H1 (cell line): ENCODE data around the gene PCDHA12. TPM values are rescaled to one million over a fixed set of nuclear protein-coding genes. Genes with fewer than 3 reads are reported as not detected.

Source experiments
- CTCF ChIA-PET: fragments of 300-600 bp; sonication (Branson Sonifier 250); formaldehyde crosslinking; loops from one replicate; lab custom pipeline; 2021; ENCODE audit not compliant: partially characterized antibody; lab: Charles Lee
- POLR2A ChIA-PET: fragments of 300-600 bp; sonication (Branson Sonifier 250); formaldehyde crosslinking; loops from one replicate; lab custom pipeline; 2021; ENCODE audit warnings: inconsistent platforms; ENCODE audit not compliant: partially characterized antibody; lab: Charles Lee
- DNase-seq, 2 experiments: peaks; one replicate each; pipeline versions ENCODE4 v3.0.0 to v3.0.0-alpha.2; 2010 to 2022; ENCODE audit warnings: low spot score in 2 of 2, low read depth in 1 of 2, mixed read lengths in 1 of 2
- FAIRE-seq: peaks from 2 replicates; lab custom pipeline; 2011; peaks lifted over from hg19 to GRCh38; lab: Jason Lieb, UNC
- H2AFZ ChIP-seq: 2 replicates; pipeline ENCODE4 v1.8.1; 2012; ENCODE audit warnings: low read length, inconsistent platforms
- H2AK5ac ChIP-seq: 2 replicates; pipeline ENCODE4 v1.6.1; 2013; ENCODE audit warnings: low read depth, low read length
- H2BK120ac ChIP-seq: replicated peaks from 2 replicates; pipeline ENCODE3; 2013; ENCODE audit warnings: low read depth, low read length, inconsistent platforms
- H2BK12ac ChIP-seq: 2 replicates; pipeline ENCODE4 v1.6.1; 2013; ENCODE audit warnings: low read depth, low read length
- H2BK15ac ChIP-seq: 2 replicates; pipeline ENCODE4 v1.6.1; 2013; ENCODE audit warnings: low read length
- H2BK20ac ChIP-seq: 2 replicates; pipeline ENCODE4 v1.6.1; 2013; ENCODE audit warnings: low read length
- H2BK5ac ChIP-seq: 2 replicates; pipeline ENCODE4 v1.6.1; 2013; ENCODE audit warnings: low read depth, low read length
- H3K14ac ChIP-seq: 2 replicates; pipeline ENCODE4 v1.6.1; 2013; ENCODE audit warnings: inconsistent platforms; ENCODE audit not compliant: insufficient read length
- H3K18ac ChIP-seq: 2 replicates; pipeline ENCODE4 v1.6.1; 2013; ENCODE audit warnings: low read length; ENCODE audit errors: extremely low read depth
- H3K23ac ChIP-seq: 2 replicates; pipeline ENCODE4 v1.6.1; 2013; ENCODE audit warnings: inconsistent platforms; ENCODE audit not compliant: insufficient read length
- H3K23me2 ChIP-seq: 2 replicates; pipeline ENCODE4 v1.6.1; 2013; ENCODE audit warnings: low read depth, low read length
- H3K27ac ChIP-seq: 2 replicates; pipeline ENCODE4 v1.6.1; 2011; ENCODE audit warnings: low read depth, low read length, inconsistent platforms
- H3K27me3 ChIP-seq, 4 experiments: replicated peaks in 1 of 4; 1 replicate in 1 of 4; 2 replicates in 3 of 4; pipeline versions ENCODE4 v1.6.1 to v1.8.1; 2011 to 2013; ENCODE audit warnings: low read length in 3 of 4, mild to moderate bottlenecking in 3 of 4, inconsistent platforms in 2 of 4, mixed read lengths in 2 of 4, moderate library complexity in 1 of 4; ENCODE audit not compliant: control insufficient read depth in 3 of 4, insufficient read depth in 3 of 4; ENCODE audit errors: extremely low read depth in 1 of 4
- H3K36me3 ChIP-seq, 4 experiments: 2 replicates each; pipeline versions ENCODE4 v1.6.1 to v1.8.1; 2011 to 2013; ENCODE audit warnings: mild to moderate bottlenecking in 4 of 4, low read length in 3 of 4, moderate library complexity in 2 of 4, control low read depth in 1 of 4, inconsistent platforms in 1 of 4; ENCODE audit not compliant: insufficient read depth in 4 of 4, control insufficient read depth in 2 of 4
- H3K4ac ChIP-seq: replicated peaks from 2 replicates; pipeline ENCODE3; 2013; ENCODE audit warnings: low read length, low read depth, mixed read lengths, inconsistent platforms; ENCODE audit not compliant: insufficient read length
- H3K4me1 ChIP-seq, 4 experiments: replicated peaks in 1 of 4; 1 replicate in 1 of 4; 2 replicates in 3 of 4; pipeline versions ENCODE4 v1.6.1 to v1.8.1; 2011 to 2013; ENCODE audit warnings: low read length in 3 of 4, inconsistent platforms in 2 of 4, mixed read lengths in 1 of 4; ENCODE audit not compliant: insufficient read depth in 4 of 4, control insufficient read depth in 3 of 4
- H3K4me2 ChIP-seq, 2 experiments: 2 replicates each; pipeline versions ENCODE4 v1.6.1 to v1.8.1; 2011 to 2013; ENCODE audit warnings: low read depth in 2 of 2, low read length in 2 of 2, control low read depth in 1 of 2, inconsistent platforms in 1 of 2, mild to moderate bottlenecking in 1 of 2; ENCODE audit not compliant: insufficient read depth in 1 of 2
- H3K4me3 ChIP-seq, 4 experiments: fragments of 200-600, 300-600 bp in 1 of 4; sonication (generic), shearing (Covaris generic), sonication (Bioruptor Twin) in 1 of 4; 2 replicates each; pipeline versions ENCODE4 v1.5.1 to v1.8.1; 2011 to 2016; ENCODE audit warnings: low read length in 4 of 4, low read depth in 3 of 4, control low read depth in 2 of 4, inconsistent platforms in 2 of 4, mild to moderate bottlenecking in 2 of 4, mixed read lengths in 1 of 4, moderate library complexity in 1 of 4; ENCODE audit not compliant: insufficient read depth in 2 of 4; ENCODE audit errors: extremely low read depth in 1 of 4
- H3K56ac ChIP-seq: replicated peaks from 2 replicates; pipeline ENCODE3; 2013; ENCODE audit warnings: low read depth, mild to moderate bottlenecking, mixed read lengths, low read length, inconsistent platforms; ENCODE audit not compliant: insufficient read length
- H3K79me1 ChIP-seq: 2 replicates; pipeline ENCODE4 v1.6.1; 2013; ENCODE audit warnings: low read depth, low read length, control low read depth
- H3K79me2 ChIP-seq, 2 experiments: 2 replicates each; pipeline versions ENCODE4 v1.6.1 to v1.8.1; 2012 to 2013; ENCODE audit warnings: low read length in 2 of 2, mild to moderate bottlenecking in 2 of 2, inconsistent platforms in 1 of 2; ENCODE audit not compliant: insufficient read depth in 2 of 2, control insufficient read depth in 1 of 2
- H3K9ac ChIP-seq, 4 experiments: replicated peaks in 1 of 4; 1 replicate in 1 of 4; 2 replicates in 3 of 4; pipeline versions ENCODE4 v1.6.1 to v1.8.1; 2011 to 2013; ENCODE audit warnings: low read depth in 3 of 4, low read length in 3 of 4, control low read depth in 2 of 4, mild to moderate bottlenecking in 2 of 4, moderate library complexity in 2 of 4, inconsistent platforms in 1 of 4; ENCODE audit errors: extremely low read depth in 1 of 4
- H3K9me3 ChIP-seq, 2 experiments: 2 replicates each; pipeline versions ENCODE4 v1.6.1 to v1.8.1; 2012 to 2013; ENCODE audit warnings: mild to moderate bottlenecking in 2 of 2, moderate library complexity in 2 of 2, control low read depth in 1 of 2, inconsistent platforms in 1 of 2, low read depth in 1 of 2, low read length in 1 of 2, mixed read lengths in 1 of 2; ENCODE audit not compliant: insufficient read depth in 2 of 2
- H4K20me1 ChIP-seq, 2 experiments: replicated peaks in 1 of 2; 2 replicates each; pipeline versions ENCODE3 to v1.8.1; 2011 to 2013; ENCODE audit warnings: inconsistent platforms in 2 of 2, low read length in 2 of 2, mild to moderate bottlenecking in 1 of 2; ENCODE audit not compliant: insufficient read depth in 2 of 2, control insufficient read depth in 1 of 2
- H4K5ac ChIP-seq: 2 replicates; pipeline ENCODE4 v1.6.1; 2013; ENCODE audit warnings: low read length, low read depth, mixed read lengths, inconsistent platforms; ENCODE audit not compliant: insufficient read length
- H4K8ac ChIP-seq: 2 replicates; pipeline ENCODE4 v1.8.0; 2013; ENCODE audit warnings: mild to moderate bottlenecking, moderate library complexity, low read length, inconsistent platforms; ENCODE audit not compliant: insufficient read depth; ENCODE audit errors: extremely low read depth
- H4K91ac ChIP-seq: replicated peaks from 2 replicates; pipeline ENCODE3; 2013; ENCODE audit warnings: low read length, mixed read lengths, inconsistent platforms; ENCODE audit not compliant: insufficient read length
- ASH2L ChIP-seq: fragments of 200-600, 300-600 bp; sonication (generic); IDR thresholded peaks from one replicate; pipeline ENCODE4 v1.7.1; 2017; ENCODE audit warnings: low read length
- BCL11A ChIP-seq, 2 experiments: IDR thresholded peaks; one replicate each; pipeline ENCODE4 v1.6.1; 2011; ENCODE audit warnings: low read depth in 2 of 2, low read length in 2 of 2, mild to moderate bottlenecking in 2 of 2
- CBX5 ChIP-seq: fragments of 300-800, 300-1000 bp; sonication (generic); IDR thresholded peaks from 2 replicates; pipeline ENCODE4 v1.7.1; 2016; ENCODE audit warnings: antibody characterized with exemption, low read length, low read depth
- CHD1 ChIP-seq: IDR thresholded peaks from 2 replicates; pipeline ENCODE4 v1.6.1; 2012; ENCODE audit warnings: low read depth, low read length, improper control_type of control experiment
- CTBP2 ChIP-seq: IDR thresholded peaks from 2 replicates; pipeline ENCODE4 v1.7.0; 2011; ENCODE audit warnings: borderline replicate concordance, mild to moderate bottlenecking, moderate library complexity, mixed read lengths, low read length; ENCODE audit not compliant: insufficient read depth, insufficient read length
- FOSL1 ChIP-seq: IDR thresholded peaks from 2 replicates; pipeline ENCODE4 v1.6.1; 2011; ENCODE audit warnings: mild to moderate bottlenecking, low read depth, low read length, moderate library complexity; ENCODE audit not compliant: insufficient read depth
- HDAC2 ChIP-seq, 2 experiments: fragments of 300-600 bp in 1 of 2; sonication (generic) in 1 of 2; IDR thresholded peaks; 2 replicates each; pipeline ENCODE4 v1.6.1; 2011 to 2012; ENCODE audit warnings: low read depth in 2 of 2, low read length in 2 of 2, mild to moderate bottlenecking in 2 of 2, moderate library complexity in 2 of 2, borderline replicate concordance in 1 of 2, inconsistent platforms in 1 of 2
- HDAC6 ChIP-seq: IDR thresholded peaks from one replicate; pipeline ENCODE4 v1.7.1; 2012; ENCODE audit warnings: low read depth, mild to moderate bottlenecking, inconsistent platforms, low read length, moderate library complexity
- KDM5A ChIP-seq: fragments of 200-600 bp; IDR thresholded peaks from 2 replicates; pipeline ENCODE4 v1.7.1; 2012; ENCODE audit warnings: mild to moderate bottlenecking, low read length, inconsistent platforms, mixed read lengths
- SP1 ChIP-seq: IDR thresholded peaks from 2 replicates; pipeline ENCODE4 v1.6.1; 2011; ENCODE audit warnings: low read depth, low read length
- SUZ12 ChIP-seq: fragments of 200-600 bp; sonication (generic); IDR thresholded peaks from 2 replicates; pipeline ENCODE4 v1.6.1; 2012; ENCODE audit warnings: mild to moderate bottlenecking, inconsistent platforms, low read length, moderate library complexity, mixed read lengths
- WGBS, 2 experiments: shearing (Covaris generic) in 1 of 2; methylation state at CpG; one replicate each; pipeline versions ENCODE4 v1.1.6 to v1.1.7; 2013 to 2015; ENCODE audit warnings: low lambda C conversion rate in 2 of 2, mixed read lengths in 2 of 2, inconsistent platforms in 1 of 2, low coverage in 1 of 2, missing lambda C conversion rate in 1 of 2; ENCODE audit not compliant: insufficient replicate concordance in 2 of 2, insufficient coverage in 1 of 2, insufficient read length in 1 of 2; ENCODE audit errors: extremely low coverage in 1 of 2, missing lambda C conversion rate in 1 of 2; 5-methylcytosine and 5-hydroxymethylcytosine counted together
- polyA plus RNA-seq, 7 experiments: library from polyadenylated mRNA; depleted of rRNA in 3 of 7; stranded (reverse) in 5 of 7; unstranded in 2 of 7; fragments of >200 nt in 5 of 7; fragments of 200-250 nt in 2 of 7; gene quantifications; 1 replicate in 5 of 7; 2 replicates in 1 of 7; 4 replicates in 1 of 7; pipeline versions ENCODE4 v1.2.1 to v1.2.3, GENCODE V29; 2011 to 2013; ENCODE audit warnings: missing spikeins in 2 of 7, mixed read lengths in 2 of 7
- total RNA-seq: library from RNA; stranded (reverse); fragmentation: NEBNext Ultra II Directional; extraction: Animal tissue kit (Norgen Biotek cat#: 25700); gene quantifications from 2 replicates; pipeline ENCODE4 v1.2.1, GENCODE V29; 2021

Gene PCDHA12
- total and polyA plus RNA-seq, 2 of the 8 experiments (the other 6 are each of a cell fraction or from before 2014, with no cell fraction given), result 4.2 to 9.3 TPM

- no peak within 1 kb of the TSS; the same call in 1 of the 2 replicates for H2BK5ac ChIP-seq
- no peaks in the 10 kb centered on the region; the same call in none of the 2 replicates for H3K79me1 ChIP-seq
- H3K18ac ChIP-seq, result peak within 1 kb of the TSS; percentile 85; the same call in 1 of the 2 replicates
- no peak within 1 kb of the TSS for H2BK20ac ChIP-seq
- H3K23me2 ChIP-seq, result peaks cover 20% of the 10 kb centered on the region
- H3K36me3 ChIP-seq, result no peaks in the 10 kb centered on the region
- no peaks in the 10 kb centered on the region for H3K79me2 ChIP-seq
- no peak for DNase-seq
- H2BK12ac ChIP-seq, result peak within 1 kb of the TSS; percentile 80; the same call in 1 of the 2 replicates
- ChIA-PET CTCF (interaction anchor here (0.6 to 4.8 kb wide), 42 partner anchors 9 to 563 kb away, joined by 3 to 78 read pairs (median 6); partner anchors contain the start of genes PCDHA10, PCDHA11, PCDHA12 and PCDHA13), POLR2A (interaction anchor here (0.7 to 3.8 kb wide), 6 partner anchors 41 to 125 kb away, joined by 3 to 41 read pairs (median 8); partner anchors contain the start of genes PCDHA12, PCDHAC2 and PCDHB1)
- no peaks in the 10 kb centered on the region for H3K9me3 ChIP-seq
- H3K4me2 ChIP-seq, result peak within 1 kb of the TSS; percentile 95 to 97
- peaks cover 0 to 25% (median 15%) of the 10 kb centered on the region in 4 experiments; a peak in 6 of 7 replicates for H3K27me3 ChIP-seq
- no peak for FAIRE-seq
- H4K20me1 ChIP-seq, result peaks cover 9 to 15% of the 10 kb centered on the region in 2 experiments
- no peak within 1 kb of the TSS for H2BK15ac ChIP-seq
- peak within 1 kb of the TSS; percentile 38 for H3K56ac ChIP-seq
- peak within 1 kb of the TSS in 3 of 4 experiments; percentile 42 to 58 (median 51); a peak in 5 of 7 replicates for H3K9ac ChIP-seq
- H2AFZ ChIP-seq, result peak within 1 kb of the TSS; percentile 84
- peak within 1 kb of the TSS; percentile 32 for H3K4ac ChIP-seq
- no peak within 1 kb of the TSS for H3K23ac ChIP-seq
- no peak within 1 kb of the TSS for H3K27ac ChIP-seq
- 2% methylated on average over 41 of the region's 41 CpGs; no CpG with 5 or more reads in 1 of the 2 experiments for WGBS, 2 experiments
- H3K4me3 ChIP-seq, result peak within 1 kb of the TSS; percentile 62 to 75 (median 70)
- peaks cover 0 to 15% (median 11%) of the 10 kb centered on the region in 4 experiments; a peak in 6 of 7 replicates for H3K4me1 ChIP-seq
- H4K8ac ChIP-seq, result peak within 1 kb of the TSS; percentile 91
- H2AK5ac ChIP-seq, result no peak within 1 kb of the TSS
- no peak within 1 kb of the TSS for H4K5ac ChIP-seq
- no peak within 1 kb of the TSS for H2BK120ac ChIP-seq
- no peak within 1 kb of the TSS for H3K14ac ChIP-seq
- peak within 1 kb of the TSS; percentile 59 for H4K91ac ChIP-seq
- TF ChIP-seq FOSL1 (no peak), CBX5 (no peak), HDAC2 (IDR thresholded peaks at IDR 0.05; ENCODE audit: borderline replicate concordance in 1 of 2, low read depth in 2 of 2, low read length in 2 of 2) (no peak), SUZ12 (0 out of 2 replicates have a peak, but pooled peaks have one; percentile 11), CTBP2 (no peak), HDAC6 (no peak), BCL11A (IDR thresholded peaks at IDR 0.05; ENCODE audit: low read depth in 2 of 2, low read length in 2 of 2) (no peak), SP1 (0 out of 2 replicates have a peak, but pooled peaks have one; percentile 1), ASH2L (no peak), KDM5A (no peak), CHD1 (no peak)
Observed at GRCh38 chr5:140925806-140926442, 50.8 kb downstream of the PCDHA12 start, which contains the start of gene PCDHAC1. TSS of gene PCDHAC1 (plus strand) at chr5:140926299. CDS start at chr5:140926893, 594 bp downstream.
